GM21528 (cell line): Measurements from ENCODE around the gene RAPGEF2.
"Not testable (repeated sequence)": the region's sequence is repeated elsewhere in the genome, so short reads cannot be mapped to it uniquely, and the experiment has no call there.

ENCODE experiments used
- ATAC-seq: cut with Tn5 transposase; IDR thresholded peaks from one replicate; pipeline ENCODE4 v1.9.1; 2021; ENCODE audit warnings: mild to moderate bottlenecking, moderate library complexity; ENCODE audit not compliant: unreplicated experiment, low FRiP score

Gene RAPGEF2

GRCh38 chr4:159158083-159158617, 55.3 kb downstream of the RAPGEF2 start:
- ATAC-seq, result no peak

- no peak for ATAC-seq
Measured at GRCh38 chr4:159158985-159159384, 56.1 kb downstream of the RAPGEF2 start.

- ATAC-seq, result no peak
Measured at GRCh38 chr4:159159611-159160010, 56.7 kb downstream of the RAPGEF2 start.

- no peak for ATAC-seq
Measured at GRCh38 chr4:159160242-159160641, 57.4 kb downstream of the RAPGEF2 start.

GRCh38 chr4:159161436-159161835, 58.6 kb downstream of the RAPGEF2 start:
- not testable (repeated sequence) for ATAC-seq

- ATAC-seq, result no peak
Measured at GRCh38 chr4:159162576-159162975, 59.7 kb downstream of the RAPGEF2 start.

- ATAC-seq, result no peak
Measured at GRCh38 chr4:159163521-159163920, 60.6 kb downstream of the RAPGEF2 start.

GRCh38 chr4:159169404-159170302, 66.8 kb downstream of the RAPGEF2 start:
- peak; percentile 72 for ATAC-seq

GRCh38 chr4:159171287-159171686, 68.4 kb downstream of the RAPGEF2 start:
- no peak for ATAC-seq

GRCh38 chr4:159173886-159174285, 71.0 kb downstream of the RAPGEF2 start:
- ATAC-seq, result no peak

GRCh38 chr4:159174645-159175084, 71.8 kb downstream of the RAPGEF2 start:
- ATAC-seq, result no peak

GRCh38 chr4:159175085-159175988, 72.5 kb downstream of the RAPGEF2 start:
- ATAC-seq, result peak; percentile 57

GRCh38 chr4:159175989-159176375, 73.1 kb downstream of the RAPGEF2 start:
- no peak for ATAC-seq

GRCh38 chr4:159177265-159178150, 74.6 kb downstream of the RAPGEF2 start:
- peak; percentile 53 for ATAC-seq

- ATAC-seq, result no peak
Measured at GRCh38 chr4:159178151-159178546, 75.3 kb downstream of the RAPGEF2 start.

- no peak for ATAC-seq
Measured at GRCh38 chr4:159178979-159179969, 76.4 kb downstream of the RAPGEF2 start.

GRCh38 chr4:159183885-159184605, 81.2 kb downstream of the RAPGEF2 start:
- not testable (repeated sequence) for ATAC-seq

- ATAC-seq, result no peak
Measured at GRCh38 chr4:159185591-159186023, 82.7 kb downstream of the RAPGEF2 start.
